ENCODE results near the gene DHRS1. TPM values are rescaled to one million over a fixed set of nuclear protein-coding genes. Genes with fewer than 3 reads are reported as not detected.

Gene DHRS1
- total RNA-seq, 4 donors from 2014 or later: 49.0 to 101 (median 82.1) TPM

DNA sequence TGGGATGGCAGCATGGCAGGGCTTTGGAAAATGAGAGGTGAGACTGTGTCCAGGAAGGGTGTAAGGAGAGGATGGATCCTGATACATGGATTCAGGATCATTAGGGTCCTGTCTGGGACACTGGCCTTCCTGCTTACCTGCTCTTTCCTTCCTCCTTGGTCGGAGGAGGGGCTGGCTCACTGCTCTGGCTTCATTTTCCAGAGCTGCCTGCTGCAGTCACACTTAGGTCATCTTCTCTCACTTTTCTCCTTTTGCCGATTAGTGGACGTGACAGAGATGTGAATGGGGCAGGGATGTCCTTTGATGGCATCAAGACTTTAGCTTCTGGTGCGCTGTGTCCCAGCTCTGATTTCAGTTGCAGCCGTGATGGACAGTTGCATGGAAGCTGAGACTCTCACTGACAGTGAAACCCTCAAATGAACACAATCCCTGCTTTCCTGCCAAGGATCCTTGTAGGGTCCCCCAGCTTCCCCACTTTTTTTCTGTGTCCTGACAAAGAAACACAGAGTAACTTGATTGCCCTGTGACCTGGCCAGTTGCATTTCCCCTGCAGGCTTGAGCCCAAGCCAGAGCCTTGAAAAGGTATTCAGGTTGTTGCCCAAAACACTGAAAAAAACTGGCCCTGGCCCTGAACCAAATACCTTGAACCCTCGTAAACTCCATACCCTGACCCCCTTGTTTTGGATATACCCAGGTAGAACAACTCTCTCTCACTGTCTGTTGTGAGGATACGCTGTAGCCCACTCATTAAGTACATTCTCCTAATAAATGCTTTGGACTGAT, 9.0 kb upstream of the DHRS1 start:
- no peak for DNase-seq (ENCODE audit: low spot score in 2 of 2)
- Histone ChIP-seq H3K4me1 (peaks cover 61% of the 10 kb centered on the region), H3K27me3 (no peaks in the 10 kb centered on the region), H3K36me3 (peaks cover 40% of the 10 kb centered on the region), H3K27ac (no peak overlapping the region), H3K9me3 (no peaks in the 10 kb centered on the region), H3K4me3 (no peak overlapping the region)
- TF ChIP-seq POLR2A (IDR thresholded peaks at IDR 0.05): no peak
- TF ChIP-seq POLR2AphosphoS5 (IDR thresholded peaks at IDR 0.05): no peak
- no peak for TF ChIP-seq EP300 (IDR thresholded peaks at IDR 0.05)
- TF ChIP-seq, protein P1, sequence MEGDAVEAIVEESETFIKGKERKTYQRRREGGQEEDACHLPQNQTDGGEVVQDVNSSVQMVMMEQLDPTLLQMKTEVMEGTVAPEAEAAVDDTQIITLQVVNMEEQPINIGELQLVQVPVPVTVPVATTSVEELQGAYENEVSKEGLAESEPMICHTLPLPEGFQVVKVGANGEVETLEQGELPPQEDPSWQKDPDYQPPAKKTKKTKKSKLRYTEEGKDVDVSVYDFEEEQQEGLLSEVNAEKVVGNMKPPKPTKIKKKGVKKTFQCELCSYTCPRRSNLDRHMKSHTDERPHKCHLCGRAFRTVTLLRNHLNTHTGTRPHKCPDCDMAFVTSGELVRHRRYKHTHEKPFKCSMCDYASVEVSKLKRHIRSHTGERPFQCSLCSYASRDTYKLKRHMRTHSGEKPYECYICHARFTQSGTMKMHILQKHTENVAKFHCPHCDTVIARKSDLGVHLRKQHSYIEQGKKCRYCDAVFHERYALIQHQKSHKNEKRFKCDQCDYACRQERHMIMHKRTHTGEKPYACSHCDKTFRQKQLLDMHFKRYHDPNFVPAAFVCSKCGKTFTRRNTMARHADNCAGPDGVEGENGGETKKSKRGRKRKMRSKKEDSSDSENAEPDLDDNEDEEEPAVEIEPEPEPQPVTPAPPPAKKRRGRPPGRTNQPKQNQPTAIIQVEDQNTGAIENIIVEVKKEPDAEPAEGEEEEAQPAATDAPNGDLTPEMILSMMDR (IDR thresholded peaks at IDR 0.05): no peak
- WGBS: 80% methylated on average over 7 of the region's 7 CpGs

DNA sequence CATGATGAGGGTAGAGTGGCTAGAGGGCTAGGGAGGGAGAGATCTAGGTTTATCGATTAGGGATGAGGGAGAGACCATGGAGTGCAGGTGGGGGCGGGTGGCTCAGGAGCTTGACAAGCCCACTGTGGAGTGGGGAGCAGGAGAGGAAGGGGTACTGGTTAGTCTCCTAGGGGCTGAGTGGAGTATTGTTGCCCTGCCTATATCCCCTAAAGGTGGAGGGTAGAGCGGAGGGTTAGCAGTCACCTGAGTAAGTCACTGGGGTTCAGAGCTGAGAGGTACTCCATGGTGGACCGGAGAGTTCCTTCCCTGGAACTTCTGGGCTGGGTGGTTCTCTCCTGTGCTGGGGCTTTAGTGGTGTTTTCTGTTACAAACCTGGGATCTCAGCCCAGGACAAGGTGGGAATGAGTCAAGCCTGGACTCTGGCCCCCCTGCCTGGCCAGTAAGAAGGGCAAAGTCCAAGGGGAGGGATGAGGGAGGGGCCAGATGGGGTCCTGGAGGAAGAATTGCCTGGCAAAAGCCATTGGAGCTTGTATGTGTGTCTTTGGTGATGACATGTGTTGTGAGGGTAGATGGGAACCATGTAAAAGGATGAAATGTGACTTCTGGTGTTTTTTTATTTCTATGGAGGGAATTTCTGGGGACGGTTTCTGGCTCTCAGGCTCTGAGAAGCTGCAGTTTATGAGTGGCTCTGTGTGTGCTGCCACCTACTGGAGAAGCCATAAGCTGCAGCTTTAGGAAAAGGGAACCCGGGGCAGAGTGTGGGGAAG, 8.2 kb upstream of the DHRS1 start, which contains the start of gene CIDEB:
CIDEB (minus strand) TSS at position 403 of the 767 bp plus-strand sequence; CDS start at position 284, 119 bp downstream.
- peaks cover 48% of the 10 kb centered on the region for H3K36me3 ChIP-seq
- DNase-seq (ENCODE audit: low spot score in 2 of 2): peak in 1 of 2 donors; percentile 86
- H3K4me1 ChIP-seq: peaks cover 54% of the 10 kb centered on the region

GRCh38 chr14:24307156-24307574, 7.6 kb upstream of the DHRS1 start:
- peaks cover 54% of the 10 kb centered on the region for H3K36me3 ChIP-seq

More for the DNA sequence above, 8.2 kb upstream of the DHRS1 start, which contains the start of gene CIDEB:
- Histone ChIP-seq H3K9me3 (no peaks in the 10 kb centered on the region), H3K27me3 (no peaks in the 10 kb centered on the region), H3K4me3 (no peak within 1 kb of the TSS), H3K27ac (no peak within 1 kb of the TSS)
- no peak for TF ChIP-seq POLR2AphosphoS5 (IDR thresholded peaks at IDR 0.05)
- TF ChIP-seq, protein P1 (IDR thresholded peaks at IDR 0.05): peak; percentile 76 to 92
- no peak for TF ChIP-seq EP300 (IDR thresholded peaks at IDR 0.05)
- 51% methylated on average over 6 of the region's 6 CpGs for WGBS

DNA sequence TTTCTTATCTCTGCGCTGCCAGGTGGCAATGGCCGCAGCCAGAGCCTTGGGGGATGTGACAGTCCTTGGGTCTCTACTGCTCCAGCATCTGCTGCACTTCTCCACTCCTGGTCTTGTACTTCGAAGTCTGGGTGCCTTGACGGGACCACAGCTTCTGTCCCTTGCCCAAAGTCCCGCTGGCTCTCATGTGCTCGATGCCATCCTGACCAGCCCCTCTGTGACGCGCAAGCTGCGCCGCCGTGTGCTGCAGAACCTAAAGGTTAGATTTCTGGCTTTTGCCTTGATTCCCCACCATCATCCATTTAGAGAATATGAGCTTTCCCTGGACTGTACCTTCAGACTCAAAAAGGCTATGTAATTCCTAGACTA, 4.4 kb upstream of the DHRS1 start:
- TF ChIP-seq EP300 (IDR thresholded peaks at IDR 0.05) (no peak), POLR2A (IDR thresholded peaks at IDR 0.05) (no peak)
- Histone ChIP-seq H3K4me3 (no peak overlapping the region), H3K27me3 (no peaks in the 10 kb centered on the region), H3K36me3 (peaks cover 64% of the 10 kb centered on the region), H3K4me1 (peaks cover 34% of the 10 kb centered on the region), H3K9me3 (no peaks in the 10 kb centered on the region), H3K27ac (no peak overlapping the region)
- no peak for DNase-seq (ENCODE audit: low spot score in 2 of 2)
- WGBS: 94% methylated on average over 10 of the region's 11 CpGs

More at GRCh38 chr14:24307156-24307574, 7.6 kb upstream of the DHRS1 start:
- no peak for DNase-seq (ENCODE audit: low spot score in 2 of 2)
- no peaks in the 10 kb centered on the region for H3K9me3 ChIP-seq
- peaks cover 48% of the 10 kb centered on the region for H3K4me1 ChIP-seq
- 80% methylated on average over 11 of the region's 11 CpGs for WGBS
- TF ChIP-seq POLR2A (IDR thresholded peaks at IDR 0.05): no peak
- TF ChIP-seq, protein P1 (IDR thresholded peaks at IDR 0.05): no peak
- no peak for TF ChIP-seq POLR2AphosphoS5 (IDR thresholded peaks at IDR 0.05)
- TF ChIP-seq EP300 (IDR thresholded peaks at IDR 0.05): no peak
- no peak overlapping the region for H3K27ac ChIP-seq
- no peak overlapping the region for H3K4me3 ChIP-seq
- no peaks in the 10 kb centered on the region for H3K27me3 ChIP-seq

DNA sequence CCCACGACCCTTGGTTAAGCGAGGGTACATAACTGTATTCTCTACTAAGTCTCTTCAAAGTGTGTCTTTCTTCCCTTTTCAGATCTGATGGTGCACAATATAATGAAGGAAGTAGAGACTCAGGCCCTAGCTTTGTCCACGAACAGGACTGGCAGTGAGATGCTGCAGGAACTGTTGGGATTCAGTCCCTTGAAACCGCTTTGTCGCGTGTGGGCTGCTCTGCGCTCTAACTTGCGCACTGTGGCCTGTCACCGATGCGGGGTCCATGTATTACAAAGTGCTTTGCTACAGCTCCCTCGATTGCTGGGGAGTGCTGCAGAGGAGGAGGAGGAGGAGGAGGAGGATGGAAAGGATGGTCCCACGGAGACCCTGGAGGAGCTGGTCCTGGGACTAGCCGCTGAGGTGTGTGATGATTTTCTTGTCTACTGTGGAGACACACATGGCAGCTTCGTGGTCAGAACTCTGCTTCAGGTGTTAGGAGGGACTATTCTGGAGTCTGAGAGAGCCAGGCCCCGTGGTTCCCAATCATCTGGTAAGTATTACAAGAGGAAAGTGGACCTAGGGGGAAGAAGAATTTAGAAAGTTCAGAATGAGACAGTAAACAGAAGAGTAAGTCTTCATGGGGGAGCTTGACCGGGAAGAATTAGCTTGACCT, 873 bp upstream of the DHRS1 start:
- TF ChIP-seq POLR2AphosphoS5 (IDR thresholded peaks at IDR 0.05) (no peak), POLR2A (IDR thresholded peaks at IDR 0.05) (no peak)
- Histone ChIP-seq H3K27ac (peak overlapping the region; percentile 88), H3K9me3 (no peaks in the 10 kb centered on the region), H3K27me3 (no peaks in the 10 kb centered on the region), H3K36me3 (peaks cover 55% of the 10 kb centered on the region), H3K4me1 (peaks cover 44% of the 10 kb centered on the region), H3K4me3 (peak overlapping the region; percentile 87)
- DNase-seq (ENCODE audit: low spot score in 2 of 2): no peak
- 32% methylated on average over 16 of the region's 16 CpGs for WGBS

Data from suprapubic skin (tissue), 4 donors.